Nephron progenitor cell (in vitro differentiated cells): Measurements from ENCODE around the gene PFDN2.

Source experiments
- DNase-seq: peaks from one replicate; pipeline ENCODE4 v3.0.0; 2021
- H3K27ac Mint-ChIP-seq: 2 replicates; pipeline ENCODE4 v1.8.0; 2021; ENCODE audit warnings: mild to moderate bottlenecking, moderate library complexity, mixed read lengths
- H3K27me3 Mint-ChIP-seq: 2 replicates; pipeline ENCODE4 v1.8.0; 2021; ENCODE audit warnings: mild to moderate bottlenecking, low read depth, mixed read lengths; ENCODE audit not compliant: poor library complexity
- H3K36me3 Mint-ChIP-seq: 2 replicates; pipeline ENCODE4 v1.8.0; 2021; ENCODE audit warnings: low read depth, mixed read lengths
- H3K4me1 Mint-ChIP-seq: 2 replicates; pipeline ENCODE4 v1.8.0; 2021; ENCODE audit warnings: mixed read lengths
- H3K4me3 Mint-ChIP-seq: 2 replicates; pipeline ENCODE4 v1.8.0; 2021; ENCODE audit warnings: mild to moderate bottlenecking, moderate library complexity, mixed read lengths
- H3K9me3 Mint-ChIP-seq: 2 replicates; pipeline ENCODE4 v1.8.0; 2021; ENCODE audit warnings: mild to moderate bottlenecking, moderate library complexity, mixed read lengths
- TF ChIP-seq, protein P1 (sequence below): fragments of 200-600 bp; sonication (generic); IDR thresholded peaks from 2 replicates; pipeline ENCODE4 v1.5.0; 2021; ENCODE audit warnings: antibody characterized with exemption

Gene PFDN2

DNA sequence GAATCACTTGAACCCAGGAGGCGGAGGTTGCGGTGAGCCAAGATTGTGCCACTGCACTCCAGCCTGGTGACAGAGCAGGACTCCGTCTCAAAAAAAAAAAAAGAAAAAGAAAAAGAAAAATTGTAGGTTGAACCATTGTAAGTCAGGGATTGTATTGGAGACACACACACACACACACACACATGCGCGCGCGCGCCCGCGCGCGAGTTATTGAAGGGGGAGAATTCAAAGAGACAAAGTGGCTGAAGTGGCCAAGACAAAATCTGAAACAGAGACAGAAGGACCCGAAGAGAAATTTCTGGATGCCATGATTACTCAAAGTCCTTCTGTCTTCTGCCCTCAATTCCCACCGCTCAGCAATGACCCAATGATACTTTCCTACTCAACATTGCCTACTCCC is 23.4 kb downstream of the PFDN2 start:
- H3K36me3 Mint-ChIP-seq, result no peaks in the 10 kb centered on the region
- H3K4me3 Mint-ChIP-seq, result no peak overlapping the region
- H3K27me3 Mint-ChIP-seq, result peaks cover 25% of the 10 kb centered on the region
- TF ChIP-seq, protein P1, sequence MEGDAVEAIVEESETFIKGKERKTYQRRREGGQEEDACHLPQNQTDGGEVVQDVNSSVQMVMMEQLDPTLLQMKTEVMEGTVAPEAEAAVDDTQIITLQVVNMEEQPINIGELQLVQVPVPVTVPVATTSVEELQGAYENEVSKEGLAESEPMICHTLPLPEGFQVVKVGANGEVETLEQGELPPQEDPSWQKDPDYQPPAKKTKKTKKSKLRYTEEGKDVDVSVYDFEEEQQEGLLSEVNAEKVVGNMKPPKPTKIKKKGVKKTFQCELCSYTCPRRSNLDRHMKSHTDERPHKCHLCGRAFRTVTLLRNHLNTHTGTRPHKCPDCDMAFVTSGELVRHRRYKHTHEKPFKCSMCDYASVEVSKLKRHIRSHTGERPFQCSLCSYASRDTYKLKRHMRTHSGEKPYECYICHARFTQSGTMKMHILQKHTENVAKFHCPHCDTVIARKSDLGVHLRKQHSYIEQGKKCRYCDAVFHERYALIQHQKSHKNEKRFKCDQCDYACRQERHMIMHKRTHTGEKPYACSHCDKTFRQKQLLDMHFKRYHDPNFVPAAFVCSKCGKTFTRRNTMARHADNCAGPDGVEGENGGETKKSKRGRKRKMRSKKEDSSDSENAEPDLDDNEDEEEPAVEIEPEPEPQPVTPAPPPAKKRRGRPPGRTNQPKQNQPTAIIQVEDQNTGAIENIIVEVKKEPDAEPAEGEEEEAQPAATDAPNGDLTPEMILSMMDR, result no peak
- no peaks in the 10 kb centered on the region for H3K9me3 Mint-ChIP-seq
- H3K27ac Mint-ChIP-seq, result no peak overlapping the region
- DNase-seq, result no peak
- peaks cover 27% of the 10 kb centered on the region for H3K4me1 Mint-ChIP-seq

DNA sequence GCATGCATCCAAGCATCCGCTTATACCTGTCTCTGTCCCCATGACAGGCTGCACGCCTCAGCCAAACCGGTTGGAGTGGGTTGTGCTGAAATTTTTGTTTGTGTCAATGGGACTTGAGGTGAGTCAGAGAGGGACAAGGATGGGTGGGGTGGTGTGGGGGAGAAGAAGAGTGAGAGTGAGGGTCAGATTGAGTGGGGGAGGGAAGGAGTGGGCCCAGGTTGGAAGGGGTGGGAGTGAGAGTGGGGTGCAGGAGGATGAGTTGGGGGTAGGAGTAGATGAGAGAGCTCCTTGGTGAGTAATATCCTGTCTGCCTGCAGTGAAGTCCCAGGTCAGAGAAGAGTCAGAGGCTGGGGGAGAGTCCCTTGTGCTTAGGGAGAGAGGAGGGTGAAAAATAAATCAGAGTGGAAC is 25.2 kb downstream of the PFDN2 start:
- no peak overlapping the region for H3K27ac Mint-ChIP-seq
- no peak for DNase-seq

DNA sequence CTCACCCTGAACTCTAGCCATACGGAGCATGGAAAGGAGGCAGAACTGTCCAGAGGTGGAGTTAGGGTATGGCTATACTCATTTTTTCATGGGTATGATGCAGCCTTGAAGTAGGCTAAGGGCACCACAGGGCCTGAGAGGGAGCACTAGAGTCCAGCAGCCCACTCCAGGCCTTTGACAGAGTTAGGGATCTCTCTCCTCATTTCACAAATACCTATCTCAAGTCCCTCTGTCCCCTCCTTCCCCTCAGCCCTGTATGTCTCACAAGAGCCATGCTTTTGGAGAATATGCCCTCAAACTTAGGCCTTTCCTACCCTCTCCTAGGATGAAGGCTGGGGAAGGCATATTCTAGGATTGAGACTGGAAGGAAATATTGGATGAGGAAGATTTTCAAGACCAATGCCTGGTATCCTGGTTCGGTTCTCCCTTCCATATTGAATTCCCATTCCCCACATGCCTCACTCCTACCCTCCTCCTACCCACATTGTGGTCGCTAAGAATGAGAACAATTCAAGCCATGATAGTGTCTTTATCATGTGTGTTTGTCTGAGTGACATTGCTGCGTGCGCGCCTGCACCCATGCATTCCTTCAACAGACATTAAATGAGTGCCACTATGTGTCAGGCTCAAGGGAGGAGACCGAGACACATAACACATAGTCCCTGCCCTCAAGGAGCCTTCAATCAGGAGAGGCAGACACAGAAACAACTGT is 25.9 kb downstream of the PFDN2 start:
- Mint-ChIP-seq H3K27me3 (peaks cover 18% of the 10 kb centered on the region), H3K36me3 (no peaks in the 10 kb centered on the region), H3K27ac (no peak overlapping the region), H3K4me3 (no peak overlapping the region), H3K4me1 (peaks cover 10% of the 10 kb centered on the region), H3K9me3 (no peaks in the 10 kb centered on the region)
- TF ChIP-seq, protein P1, result no peak
- no peak for DNase-seq

More for the DNA sequence above, 25.2 kb downstream of the PFDN2 start:
- Mint-ChIP-seq H3K4me1 (peaks cover 14% of the 10 kb centered on the region), H3K27me3 (peaks cover 21% of the 10 kb centered on the region), H3K4me3 (no peak overlapping the region), H3K36me3 (no peaks in the 10 kb centered on the region), H3K9me3 (no peaks in the 10 kb centered on the region)
- TF ChIP-seq, protein P1, result no peak

DNA sequence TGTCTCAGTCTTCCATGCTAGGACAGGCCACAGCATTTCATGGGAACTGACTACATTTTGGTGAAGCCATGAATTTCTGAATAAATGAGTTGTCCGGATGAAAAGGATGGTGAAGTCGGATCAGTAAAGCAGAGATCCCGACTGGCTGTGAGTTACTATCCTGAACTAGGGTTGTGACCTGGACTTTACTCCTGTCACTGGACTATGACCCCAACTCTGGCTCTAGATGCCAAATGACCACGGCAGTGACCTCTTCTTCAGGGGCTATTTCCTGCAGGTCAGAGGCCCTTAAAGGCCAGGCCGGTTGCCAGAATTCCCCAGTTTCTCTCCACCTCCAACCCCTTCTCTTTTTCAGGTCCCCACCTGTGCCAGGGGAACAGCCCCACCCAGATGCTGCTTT is 26.7 kb downstream of the PFDN2 start:
- TF ChIP-seq, protein P1, result no peak
- DNase-seq, result no peak
- H3K27me3 Mint-ChIP-seq, result peaks cover 16% of the 10 kb centered on the region
- peaks cover 19% of the 10 kb centered on the region for H3K4me1 Mint-ChIP-seq
- H3K36me3 Mint-ChIP-seq, result no peaks in the 10 kb centered on the region
- H3K9me3 Mint-ChIP-seq, result no peaks in the 10 kb centered on the region
- no peak overlapping the region for H3K27ac Mint-ChIP-seq
- no peak overlapping the region for H3K4me3 Mint-ChIP-seq

DNA sequence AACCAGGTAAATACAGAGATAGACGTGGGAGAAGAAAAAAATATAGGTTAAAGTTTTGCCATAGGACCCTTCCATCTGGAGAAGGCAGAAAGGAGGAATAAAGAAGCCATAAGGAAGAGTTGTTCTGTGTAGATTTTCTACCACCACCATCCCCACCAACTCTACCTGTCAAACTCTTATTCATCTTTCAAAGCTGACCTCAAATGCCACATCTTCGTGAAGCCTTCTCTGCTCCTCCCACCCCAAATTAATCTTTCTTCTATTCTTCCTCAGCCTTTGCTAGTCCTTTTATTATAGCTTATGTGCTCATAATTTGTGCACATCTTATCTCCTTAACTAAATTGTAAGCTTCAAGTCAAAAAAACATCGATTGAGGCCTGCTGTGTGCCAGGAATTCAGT is 27.2 kb downstream of the PFDN2 start:
- peaks cover 16% of the 10 kb centered on the region for H3K27me3 Mint-ChIP-seq
- TF ChIP-seq, protein P1, result no peak
- DNase-seq, result no peak
- H3K4me1 Mint-ChIP-seq, result peaks cover 24% of the 10 kb centered on the region
- H3K9me3 Mint-ChIP-seq, result no peaks in the 10 kb centered on the region
- H3K27ac Mint-ChIP-seq, result no peak overlapping the region
- no peaks in the 10 kb centered on the region for H3K36me3 Mint-ChIP-seq
- H3K4me3 Mint-ChIP-seq, result no peak overlapping the region

DNA sequence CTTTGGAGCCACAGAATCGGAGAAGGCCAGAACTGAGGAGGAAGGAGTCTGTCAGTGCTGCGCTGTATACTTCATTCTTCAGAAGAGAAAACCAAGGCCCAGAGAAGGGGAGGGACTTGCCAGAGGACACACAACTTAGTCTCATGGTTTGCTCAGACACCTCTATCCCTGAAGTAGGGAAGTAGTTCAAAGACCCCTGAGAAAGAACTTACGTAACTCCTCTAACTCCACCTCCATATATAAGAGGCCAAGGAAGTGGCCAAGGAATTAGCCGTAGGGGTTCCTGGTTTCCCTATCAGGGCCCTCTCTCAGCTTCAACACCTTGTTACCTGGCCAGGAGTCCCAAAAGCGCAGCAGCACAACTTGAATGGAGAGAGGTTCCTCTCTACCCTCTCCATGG is 27.9 kb downstream of the PFDN2 start:
- Mint-ChIP-seq H3K27ac (no peak overlapping the region), H3K4me1 (peaks cover 31% of the 10 kb centered on the region), H3K36me3 (no peaks in the 10 kb centered on the region), H3K27me3 (peaks cover 16% of the 10 kb centered on the region), H3K4me3 (no peak overlapping the region), H3K9me3 (no peaks in the 10 kb centered on the region)
- TF ChIP-seq, protein P1, result no peak
- DNase-seq, result no peak
